ENCODE measurements around the gene ABCA8.
"Not testable (repeated sequence)": the region's sequence is repeated elsewhere in the genome, so short reads cannot be mapped to it uniquely, and the experiment has no call there.

ABCA8 gene

DNA sequence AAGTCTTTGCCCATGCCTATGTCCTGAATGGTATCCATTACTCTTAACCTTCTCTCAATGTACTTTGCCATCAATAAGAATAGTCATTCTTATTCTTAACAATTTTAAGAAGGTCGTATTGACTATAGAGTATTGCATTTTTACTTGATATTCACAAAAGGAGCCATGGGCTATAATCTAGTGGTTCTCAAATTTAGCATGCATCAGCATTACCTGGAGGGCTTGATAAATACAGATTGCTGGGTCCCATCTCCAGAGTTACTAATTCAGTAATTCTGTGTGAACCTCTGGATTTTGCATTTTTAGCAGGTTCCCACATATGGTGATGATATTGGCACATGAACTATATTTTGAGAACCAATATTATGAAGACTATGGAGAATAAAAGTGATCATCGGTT, 89.6 kb downstream of the ABCA8 start:
- no peak for FAIRE-seq

DNA sequence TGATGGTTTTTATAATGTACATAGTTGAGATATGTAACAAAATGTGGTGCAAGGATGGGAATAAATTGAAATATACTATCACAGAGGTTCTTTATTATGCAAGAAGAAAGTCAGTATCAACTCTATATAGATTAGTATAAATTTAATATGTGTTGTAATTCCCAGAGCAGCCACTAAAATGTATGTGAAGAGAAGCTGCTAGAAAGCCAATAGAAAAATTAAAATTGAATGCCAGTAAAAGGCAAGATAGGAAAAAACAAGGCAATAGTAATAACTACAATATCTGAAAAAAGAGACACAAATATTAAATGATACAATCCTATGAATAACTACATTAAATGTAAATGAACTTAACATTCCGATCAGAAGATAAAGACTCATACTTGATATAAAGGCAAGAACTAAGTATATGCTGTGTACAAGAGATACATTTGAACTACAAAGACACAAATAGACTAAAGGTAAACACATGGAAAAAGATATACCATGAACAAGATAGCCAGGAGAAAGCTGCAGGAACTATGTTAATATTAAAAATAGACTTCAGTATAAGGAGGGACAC, 92.0 kb downstream of the ABCA8 start:
- FAIRE-seq, result no peak

DNA sequence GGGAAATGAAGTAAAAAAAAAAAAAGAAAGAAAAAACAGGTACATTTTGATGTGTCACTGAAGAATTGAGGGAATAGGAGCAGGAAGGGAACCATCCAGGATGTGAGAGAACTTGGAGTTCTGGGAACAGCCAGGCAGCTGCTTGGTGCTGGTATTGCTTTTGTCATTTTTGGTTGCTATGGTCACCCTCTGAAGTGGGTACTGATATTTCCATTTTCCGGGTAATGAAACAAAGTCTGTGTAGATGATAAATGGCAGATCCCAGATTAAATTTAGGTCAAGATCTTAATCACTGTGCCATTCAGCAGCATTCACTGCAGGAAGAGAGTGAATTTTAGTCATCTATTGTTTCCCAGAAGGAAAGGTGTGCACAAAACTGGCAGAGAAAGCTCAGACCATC, 93.6 kb downstream of the ABCA8 start:
- no peak for FAIRE-seq

DNA sequence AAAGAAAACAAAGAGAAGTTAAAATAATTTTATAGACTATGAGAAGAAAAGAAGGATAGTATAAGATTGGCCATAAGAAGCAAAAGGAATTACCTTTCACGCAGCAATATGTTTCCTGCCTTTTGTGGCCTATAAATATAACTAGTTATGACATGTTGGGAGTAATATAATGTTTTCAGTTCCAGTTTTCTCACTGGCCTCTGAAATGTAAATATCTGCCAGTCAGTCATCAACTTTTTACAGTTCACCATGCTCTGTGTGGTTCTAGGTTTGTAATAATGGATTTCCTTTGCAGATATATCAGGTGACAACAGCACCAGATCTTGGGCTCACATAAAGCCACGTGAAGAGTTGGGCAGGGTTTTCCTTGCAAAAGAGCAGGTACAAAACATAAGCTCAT, 94.3 kb downstream of the ABCA8 start:
- no peak for FAIRE-seq

DNA sequence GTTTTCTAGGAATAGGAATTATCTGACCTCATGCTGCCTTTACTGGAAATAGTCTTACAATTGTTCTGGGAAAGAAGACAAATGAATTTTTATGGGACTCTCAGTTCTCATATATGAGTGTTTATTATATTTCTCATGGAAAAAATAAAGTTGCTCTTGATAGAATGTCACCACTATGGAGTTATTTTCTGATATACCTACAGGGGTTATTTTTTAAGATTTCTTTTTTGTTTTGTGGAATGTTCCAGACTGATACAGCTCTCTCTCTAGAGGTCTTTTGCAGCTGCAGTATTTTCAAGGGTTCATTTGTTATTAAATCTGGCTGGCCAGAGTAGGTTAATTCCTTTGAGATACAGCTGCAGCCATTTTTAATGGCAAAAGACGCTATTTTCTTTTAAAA, 100.7 kb downstream of the ABCA8 start:
- FAIRE-seq, result no peak

DNA sequence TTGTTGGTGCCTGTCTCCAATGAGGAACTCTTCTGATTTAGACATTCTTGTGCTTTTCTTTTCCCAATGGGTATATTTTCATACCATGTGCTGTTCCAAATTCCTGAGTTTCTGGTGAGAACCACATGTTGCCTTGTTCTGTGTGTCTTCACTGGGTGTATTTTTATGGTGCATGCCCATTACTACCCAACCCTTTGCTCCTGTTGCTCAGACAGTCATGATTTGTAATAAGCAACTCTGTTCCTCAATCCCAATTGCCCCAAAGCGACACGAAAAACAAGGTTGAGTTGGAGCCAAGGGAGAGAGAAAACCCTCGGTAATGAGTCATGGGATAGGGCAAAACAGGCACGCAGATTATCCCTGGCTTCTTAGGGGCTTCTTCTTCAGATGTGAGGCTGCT, 101.8 kb downstream of the ABCA8 start:
- no peak for FAIRE-seq

DNA sequence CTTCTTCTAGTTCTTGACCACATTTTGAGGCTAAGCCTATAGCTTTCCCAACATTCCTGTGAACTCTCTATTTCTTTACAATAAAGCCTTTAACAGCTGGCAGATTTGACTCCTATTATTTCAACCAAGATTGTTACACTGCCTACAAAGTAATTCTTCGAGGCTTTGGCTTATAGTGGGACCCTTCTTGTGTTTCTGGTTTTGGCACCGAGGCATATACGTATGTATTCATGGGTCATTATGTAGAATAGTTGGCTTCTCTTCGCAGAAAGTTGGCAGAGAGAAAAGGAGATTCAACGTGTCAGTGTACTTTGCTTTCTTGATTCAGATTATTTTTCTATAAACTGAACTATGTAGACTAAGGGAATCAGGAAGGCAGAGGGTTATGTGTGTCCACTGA, 102.2 kb downstream of the ABCA8 start:
- FAIRE-seq, result no peak

DNA sequence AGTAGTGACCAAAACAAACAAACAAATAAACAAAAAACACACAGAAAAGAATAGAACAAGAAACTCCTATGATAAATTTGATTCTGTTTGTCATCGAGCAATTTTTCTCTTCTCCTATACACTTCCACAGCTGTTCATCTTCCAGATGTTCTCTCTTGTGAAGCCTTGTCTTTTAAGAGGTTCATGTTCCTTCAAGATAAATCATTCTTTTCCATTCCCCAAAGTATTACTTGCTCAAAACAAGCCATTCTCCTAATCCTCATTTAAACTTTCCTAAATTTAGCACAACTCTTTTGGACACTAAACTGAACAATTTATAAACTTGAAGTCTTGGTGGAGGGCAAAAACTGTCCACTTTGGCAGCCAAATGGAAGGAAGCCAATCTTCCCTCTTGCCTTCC, 103.3 kb downstream of the ABCA8 start:
- FAIRE-seq, result no peak

DNA sequence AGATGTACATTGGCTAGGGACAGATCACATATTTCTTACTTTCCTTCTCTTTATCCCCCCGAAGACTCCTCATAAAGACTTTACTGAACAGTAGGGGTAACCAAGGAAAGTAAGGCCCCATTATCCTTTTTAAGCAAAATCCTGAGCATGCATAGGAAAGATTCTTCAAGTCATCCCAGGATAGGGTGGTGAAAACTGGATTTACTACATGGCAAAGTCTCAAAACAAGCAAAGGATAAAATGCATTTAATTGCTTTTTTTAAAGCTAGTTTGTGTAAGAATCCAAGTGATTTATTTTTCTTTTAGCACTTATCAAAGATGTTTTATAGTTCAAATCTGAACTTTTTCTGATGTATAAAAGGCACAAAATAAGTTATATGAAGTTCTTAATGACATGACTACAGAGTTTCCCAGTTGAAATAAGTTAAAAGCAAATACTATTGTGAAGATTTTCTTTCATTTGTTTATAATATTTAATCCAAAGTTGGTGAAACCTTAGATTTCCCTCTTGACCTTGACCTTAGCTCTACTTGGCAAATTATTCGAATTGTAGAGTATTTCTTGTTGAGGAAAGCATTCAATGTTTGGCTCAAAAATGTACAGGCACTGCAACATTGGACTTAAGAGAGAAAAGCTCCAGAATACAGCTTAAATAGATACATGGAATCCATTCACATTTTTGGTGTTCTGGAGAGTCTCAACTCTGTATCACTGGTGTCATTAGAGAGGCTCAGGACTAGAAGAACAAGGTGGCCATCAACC, 104.3 kb downstream of the ABCA8 start:
- no peak for FAIRE-seq

DNA sequence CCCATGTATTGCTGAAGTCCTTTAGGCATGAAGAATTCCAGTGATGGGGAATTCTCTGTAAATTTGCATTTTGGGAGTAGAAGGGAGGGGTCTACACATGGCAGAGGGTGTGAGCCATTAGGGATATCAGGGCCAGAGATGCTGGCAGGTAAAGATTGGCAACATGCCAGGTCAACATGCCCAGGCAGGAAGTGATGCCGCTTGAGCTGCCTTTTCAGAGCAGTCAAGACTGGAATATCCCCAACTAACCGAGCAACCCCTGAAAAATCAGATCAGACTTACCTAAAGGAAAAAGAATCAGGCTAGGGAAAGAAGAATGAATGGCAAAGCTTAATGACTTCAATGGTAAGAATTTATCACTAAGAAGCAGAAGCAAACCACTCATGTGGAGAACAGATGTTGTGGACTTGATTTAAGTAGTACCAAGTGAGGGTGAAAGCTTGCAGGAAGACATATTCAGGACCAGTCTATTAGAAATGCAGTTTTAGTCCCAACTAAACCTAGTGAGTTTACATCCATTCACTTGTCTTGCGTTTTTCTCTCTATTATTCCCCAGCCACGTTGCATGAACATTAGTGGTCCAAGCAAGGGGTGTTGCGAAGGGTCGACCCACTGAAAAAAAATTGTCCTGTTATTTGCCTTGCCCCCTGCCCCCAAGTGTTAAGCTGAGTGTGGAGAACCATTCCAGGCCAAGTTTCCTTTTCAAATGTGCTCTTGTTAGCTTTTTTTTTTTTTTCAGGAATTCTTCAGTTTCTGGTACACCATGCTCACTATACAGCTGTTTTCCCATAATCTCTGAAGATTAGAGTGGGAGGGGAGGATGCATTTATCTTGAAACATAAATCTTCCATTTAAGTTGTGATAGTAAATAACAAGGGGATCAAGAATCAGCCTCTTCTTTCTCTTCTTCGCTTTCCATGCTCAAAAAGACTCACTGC, 105.2 kb downstream of the ABCA8 start:
- FAIRE-seq, result no peak

DNA sequence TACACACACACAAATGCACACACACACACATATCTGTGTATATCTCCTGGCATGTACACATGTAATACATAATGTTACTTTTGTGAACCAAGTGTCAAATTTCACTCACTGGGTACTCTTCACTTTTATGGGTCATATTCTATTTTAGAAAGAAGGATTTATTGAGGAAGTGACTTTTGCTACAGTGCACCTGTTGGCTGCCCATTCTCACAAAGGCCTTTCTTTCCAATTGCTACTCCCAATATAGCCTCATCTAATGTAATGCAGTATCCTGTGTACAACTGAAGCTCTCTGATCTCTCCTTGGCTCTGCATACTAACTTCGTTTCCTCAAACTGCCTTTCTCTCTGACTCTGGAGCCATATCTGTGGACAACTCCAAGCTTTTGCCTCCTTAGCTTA, 107.5 kb downstream of the ABCA8 start:
- FAIRE-seq, result no peak

DNA sequence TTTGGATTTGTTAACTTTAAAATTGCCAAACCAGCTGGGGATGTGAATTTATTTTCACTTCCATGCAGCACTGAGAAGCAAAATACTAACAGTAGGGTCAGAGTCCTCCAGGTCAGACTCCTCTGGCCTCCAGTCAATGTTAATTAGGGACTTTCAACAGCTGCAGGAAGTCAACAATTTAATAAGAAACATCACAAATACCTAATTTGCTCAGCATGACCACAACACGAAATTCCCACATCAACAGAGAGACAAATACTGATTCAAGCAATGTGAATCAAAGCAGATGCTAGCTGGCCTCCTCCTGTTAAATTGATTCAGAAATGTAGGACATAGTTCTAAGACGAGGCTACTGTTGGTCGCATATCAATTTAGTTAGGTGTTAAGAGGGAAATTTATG, 111.7 kb downstream of the ABCA8 start:
- FAIRE-seq, result no peak

DNA sequence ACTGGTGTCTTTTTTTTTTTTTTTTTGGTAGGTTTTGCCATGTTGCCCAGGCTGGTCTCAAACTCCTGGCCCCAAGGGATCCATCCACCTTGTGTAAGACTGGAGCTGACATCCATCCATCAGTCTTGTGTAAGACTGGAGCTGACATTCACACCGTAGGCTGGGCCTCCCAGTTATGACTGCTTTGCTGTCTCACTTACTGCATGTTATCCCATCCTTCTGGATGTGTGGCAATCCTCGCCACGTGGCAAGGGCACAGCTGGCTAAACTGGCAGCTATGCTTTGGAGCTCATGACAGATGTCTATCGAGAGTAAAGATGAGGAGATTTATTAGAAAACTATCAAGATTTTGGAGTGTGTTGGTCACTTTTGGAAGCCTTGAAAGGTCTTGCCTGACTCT, 115.1 kb downstream of the ABCA8 start:
- FAIRE-seq, result no peak

DNA sequence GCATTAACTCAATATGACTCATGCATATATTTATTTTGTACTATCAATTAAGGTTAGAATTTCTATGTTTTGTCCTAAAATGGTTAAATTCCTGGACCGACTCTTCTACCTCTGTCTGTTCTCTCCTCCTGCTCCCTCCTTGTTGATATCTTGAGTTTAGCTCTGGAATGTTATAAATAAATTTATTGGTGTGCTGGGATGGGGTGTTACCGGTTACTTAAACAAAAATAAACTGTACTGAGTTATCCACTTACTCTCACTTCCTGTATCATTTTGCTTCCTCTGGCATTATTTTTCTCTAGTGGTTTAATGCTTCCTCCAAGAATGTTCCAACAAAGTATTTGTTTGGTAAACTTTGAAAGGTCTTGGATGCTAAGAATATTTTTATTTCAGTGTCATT, 120.1 kb downstream of the ABCA8 start:
- no peak for FAIRE-seq

DNA sequence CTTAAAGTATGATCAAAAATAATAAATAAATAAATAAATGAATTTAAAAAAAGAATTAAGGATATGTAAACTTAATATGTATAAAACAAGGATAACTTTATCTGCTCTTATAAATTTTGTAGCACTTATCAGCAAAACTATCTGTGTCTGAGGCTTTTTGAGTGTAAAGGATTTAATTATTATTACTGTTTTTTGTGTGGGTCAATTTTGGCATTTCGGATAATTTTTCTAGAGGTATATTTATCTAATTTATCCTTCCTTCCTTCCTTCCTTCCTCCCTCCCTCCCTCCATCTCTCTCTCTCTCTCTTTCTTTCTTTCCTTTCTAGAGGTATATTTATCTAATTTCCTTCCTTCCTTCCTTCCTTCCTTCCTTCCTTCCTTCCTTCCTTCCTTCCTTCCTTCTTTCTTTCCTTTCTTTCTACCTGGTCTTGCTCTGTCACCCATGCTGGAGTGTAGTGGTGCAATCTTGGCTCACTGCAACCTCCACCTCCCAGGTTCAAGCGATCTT, 120.8 kb downstream of the ABCA8 start:
- FAIRE-seq, result no peak

DNA sequence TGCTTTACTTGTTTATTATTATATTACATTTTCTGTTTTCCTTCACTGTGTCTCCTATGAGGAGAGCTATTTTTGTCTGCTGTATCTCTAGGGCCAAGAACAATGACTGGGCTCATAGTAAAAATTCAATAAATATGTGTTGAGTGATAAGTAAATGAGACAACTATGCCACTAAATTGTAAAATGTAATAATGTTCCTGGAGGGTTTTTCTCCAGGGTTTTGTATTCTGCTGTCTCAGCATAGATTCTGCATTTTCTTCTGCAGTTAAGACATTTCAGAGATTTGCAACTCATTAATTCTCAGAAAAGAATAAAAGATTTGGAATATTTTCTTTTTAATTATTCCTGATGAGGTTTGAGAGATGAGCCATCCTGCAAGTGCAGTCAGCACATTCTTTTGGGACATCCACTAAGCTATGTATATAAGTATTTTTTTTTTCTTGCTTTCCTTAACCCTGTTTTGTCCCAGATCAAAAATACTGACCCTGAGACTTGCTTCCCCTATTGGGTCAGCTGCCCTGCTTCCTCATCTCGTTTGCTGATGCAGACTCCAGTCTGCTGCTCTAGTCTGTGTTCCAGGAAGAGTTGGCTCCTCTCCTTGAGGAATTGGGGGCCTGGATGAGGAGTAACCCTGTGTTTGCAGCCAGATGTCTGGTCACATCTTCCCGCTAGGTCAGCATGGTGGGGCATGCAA, 122.9 kb downstream of the ABCA8 start:
- FAIRE-seq, result no peak

DNA sequence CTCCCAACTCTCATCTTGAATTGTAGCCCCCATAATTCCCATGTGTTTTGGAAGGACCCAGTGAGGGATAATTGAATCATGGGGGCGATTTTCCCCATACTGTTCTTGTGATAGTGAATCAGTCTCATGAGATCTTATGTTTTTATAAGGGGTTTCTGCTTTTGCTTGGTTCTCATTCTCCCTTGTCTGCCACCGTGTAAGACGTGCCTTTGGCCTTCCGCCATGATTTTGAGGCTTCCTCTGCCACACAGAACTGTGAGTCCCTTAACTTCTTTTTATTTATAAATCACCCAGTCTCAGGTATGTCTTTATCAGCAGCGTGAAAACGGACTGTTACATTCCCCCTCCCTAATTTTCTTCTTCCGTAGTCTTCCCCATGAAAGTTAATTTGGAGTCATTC, 124.0 kb downstream of the ABCA8 start:
- no peak for FAIRE-seq

DNA sequence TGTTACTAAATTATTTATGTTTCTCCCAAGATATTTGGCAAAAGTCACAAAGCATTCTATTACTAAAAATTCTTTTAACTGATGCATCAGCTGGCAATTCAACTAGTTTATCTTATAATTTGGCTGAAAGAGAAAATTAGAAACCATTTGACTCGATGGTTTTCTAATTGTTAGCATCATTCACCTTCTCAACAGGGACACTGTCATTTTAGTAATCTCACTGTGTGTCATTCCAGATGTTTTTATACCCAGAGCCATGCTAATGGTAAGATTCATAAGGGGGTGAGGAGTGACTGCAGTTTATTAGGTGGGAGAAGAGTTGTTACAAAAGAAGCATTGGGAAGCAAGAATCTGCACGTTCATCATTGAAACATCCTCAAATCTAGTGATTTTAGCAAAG, 124.9 kb downstream of the ABCA8 start:
- FAIRE-seq, result no peak

DNA sequence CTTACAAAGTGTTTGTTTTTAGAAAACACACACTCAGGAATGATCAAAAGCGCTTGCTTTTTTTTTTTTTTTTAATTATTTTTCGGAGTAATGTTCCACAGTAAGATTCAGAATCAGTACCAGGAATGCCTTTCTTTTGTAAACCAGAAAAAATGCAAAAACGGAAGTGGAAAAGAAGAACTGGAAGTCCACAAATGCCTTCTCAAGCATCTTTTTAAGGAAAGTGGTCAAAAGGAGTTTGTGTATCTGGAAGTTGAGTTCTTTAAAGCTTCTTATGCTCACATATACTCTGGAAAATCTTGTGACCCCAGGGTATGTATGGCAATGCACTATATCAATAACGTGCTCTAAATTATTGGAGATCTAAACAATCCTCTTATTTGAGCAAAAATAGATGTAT, 126.0 kb downstream of the ABCA8 start:
- no peak for FAIRE-seq

DNA sequence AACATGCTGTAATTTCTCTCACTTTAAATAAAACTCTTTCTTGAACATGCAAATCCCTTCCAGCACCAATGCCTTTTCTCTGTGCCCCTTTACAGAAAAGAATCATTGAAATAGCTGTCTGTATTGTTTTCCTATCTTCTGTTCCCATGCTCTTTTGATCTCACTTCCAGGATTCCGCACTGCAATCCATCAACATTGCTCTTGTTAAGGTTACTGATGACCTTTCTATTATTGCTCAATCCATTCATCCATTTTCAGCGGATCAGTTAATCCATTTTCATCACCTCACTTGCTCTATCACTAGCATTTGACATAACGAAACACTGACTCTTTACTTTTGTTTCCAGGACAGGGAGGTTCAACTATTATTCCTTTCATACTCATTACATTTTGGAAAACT, 130.5 kb downstream of the ABCA8 start:
- no peak for FAIRE-seq

DNA sequence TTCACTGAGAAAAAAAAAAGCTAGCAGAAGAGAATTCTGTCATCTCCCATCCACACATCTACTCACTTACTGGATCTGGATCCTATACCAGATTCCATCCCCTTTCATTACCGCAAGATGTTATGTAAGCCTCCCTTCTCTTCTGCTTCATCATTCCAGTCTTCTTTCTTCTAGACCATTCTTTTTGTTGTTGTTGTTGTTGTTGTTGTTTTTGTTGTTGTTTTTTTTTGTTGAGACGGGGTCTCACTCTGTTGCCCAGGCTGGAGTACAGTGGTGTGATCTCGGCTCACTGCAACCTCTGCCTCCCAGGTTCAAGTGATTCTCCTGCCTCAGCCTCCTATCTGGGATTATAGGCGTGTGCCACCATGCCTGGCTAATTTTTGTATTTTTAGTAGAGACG, 131.0 kb downstream of the ABCA8 start:
- FAIRE-seq, result not testable (repeated sequence)

DNA sequence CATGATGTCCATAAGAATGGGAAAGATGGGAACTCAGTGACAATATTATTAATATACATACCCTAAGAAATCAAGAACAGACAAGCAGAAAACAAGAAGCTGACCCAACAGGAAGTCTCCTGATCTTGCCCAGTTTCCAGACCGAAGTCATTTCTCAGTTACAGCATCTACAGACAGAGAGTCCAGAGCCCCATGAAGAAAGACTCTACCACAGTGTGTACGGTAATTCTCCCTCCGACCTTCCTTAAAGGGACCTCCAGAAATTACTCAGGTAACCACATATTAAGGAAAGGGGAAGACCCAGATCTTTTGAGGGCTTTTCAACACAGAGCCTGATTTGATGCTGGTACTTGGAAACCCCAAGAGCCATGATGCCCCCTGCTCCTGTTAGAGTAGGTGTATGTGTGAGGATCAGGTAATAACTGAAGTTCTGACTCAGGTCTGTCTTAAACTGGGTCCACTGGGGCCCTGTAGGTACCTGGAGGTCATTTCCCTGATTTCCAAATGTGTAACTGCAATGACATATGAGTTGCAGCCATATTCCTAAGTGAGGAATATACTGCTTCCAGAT, 132.4 kb downstream of the ABCA8 start:
- FAIRE-seq, result no peak

Measured in colon (tissue), 2 donors.